ENCODE measurements around the gene HOXB5. TPM values are rescaled to one million over a fixed set of nuclear protein-coding genes. Genes with fewer than 3 reads are reported as not detected.

The HOXB5 gene
- total RNA-seq, 1 experiment from 2014 or later, result 19.8 TPM

GRCh38 chr17:48592057-48592514 is 1.5 kb downstream of the HOXB5 start:
- no peaks in the 10 kb centered on the region for H3K9me3 ChIP-seq (ENCODE audit: control insufficient read depth in 1 of 2, insufficient read depth in 1 of 2, low read depth in 1 of 2, low read length in 2 of 2)
- POLR2A ChIA-PET, result interaction anchor here (0.6 to 1.7 kb wide), 2 partner anchors 9 to 13 kb away, joined by 4 to 6 read pairs; partner anchors contain the start of gene HOXB6
- H2AFZ ChIP-seq (ENCODE audit: low read depth, low read length, poor library complexity, severe bottlenecking), result no peak overlapping the region
- peaks cover 6 to 26% of the 10 kb centered on the region in 2 experiments; a peak in 3 of 4 replicates for H3K4me1 ChIP-seq (ENCODE audit: control insufficient read depth in 1 of 2, insufficient read depth in 2 of 2, low read length in 2 of 2)
- H3K36me3 ChIP-seq (ENCODE audit: control insufficient read depth in 1 of 2, insufficient read depth in 2 of 2, low read length in 2 of 2), result peaks cover 13 to 28% of the 10 kb centered on the region in 2 experiments; a peak in 3 of 4 replicates
- H3K4me2 ChIP-seq (ENCODE audit: low read length), result no peak overlapping the region
- H4K20me1 ChIP-seq (ENCODE audit: insufficient read depth), result no peaks in the 10 kb centered on the region
- RAD21 ChIA-PET (ENCODE audit: low non-redundant PET in 1 of 2, low total read pairs in 2 of 2, uncharacterized antibody in 2 of 2, unreplicated experiment in 2 of 2), result no interaction called here
- no peaks in the 10 kb centered on the region for H3K9me2 ChIP-seq (ENCODE audit: insufficient read depth)
- no peaks in the 10 kb centered on the region for H3K27me3 ChIP-seq (ENCODE audit: insufficient read depth, low read length)
- CTCF ChIA-PET, result interaction anchor here (2.2 kb wide), 1 partner anchor 329 kb away, joined by 9 read pairs; no protein-coding TSS in a partner anchor
- DNase-seq (ENCODE audit: low read depth, low spot score) (no peak), ATAC-seq (no peak)
- no TSS peak for BruUV-seq (replicated peaks)
- H3K4me3 ChIP-seq (replicated peaks in 1 of 2; ENCODE audit: low read depth in 1 of 2, low read length in 2 of 2), result no peak overlapping the region
- intact Hi-C loops (cut with micrococcal nuclease), result no loop called here
- no peak overlapping the region for H3K27ac ChIP-seq (ENCODE audit: low read depth, low read length)
- no peak overlapping the region for H3K9ac ChIP-seq (ENCODE audit: low read length)
- H3K79me2 ChIP-seq (ENCODE audit: insufficient read depth, low read length), result peaks cover 57% of the 10 kb centered on the region
- TF ChIP-seq FOSL1 (IDR thresholded peaks at IDR 0.05; ENCODE audit: low read depth), result no peak

- H3K9ac ChIP-seq (ENCODE audit: low read length), result no peak overlapping the region
- no peak for DNase-seq (ENCODE audit: low read depth, low spot score)
- no peak for ATAC-seq
- no peak overlapping the region for H3K27ac ChIP-seq (ENCODE audit: low read depth, low read length)
- ChIA-PET POLR2A (interaction anchor here (0.6 to 1.7 kb wide), 2 partner anchors 10 to 13 kb away, joined by 4 to 6 read pairs; partner anchors contain the start of gene HOXB6), CTCF (no interaction called here), RAD21 (ENCODE audit: low non-redundant PET in 1 of 2, low total read pairs in 2 of 2, uncharacterized antibody in 2 of 2, unreplicated experiment in 2 of 2) (no interaction called here)
- H3K9me2 ChIP-seq (ENCODE audit: insufficient read depth), result no peaks in the 10 kb centered on the region
- H3K4me2 ChIP-seq (ENCODE audit: low read length), result no peak overlapping the region
- TF ChIP-seq EZH2 (IDR thresholded peaks at IDR 0.05) (no peak), TCF7L2 (IDR thresholded peaks at IDR 0.05; ENCODE audit: borderline replicate concordance, extremely low read depth, insufficient read depth, insufficient read length) (no peak), EGR1 (IDR thresholded peaks at IDR 0.05; ENCODE audit: low read depth) (no peak), ZFX (IDR thresholded peaks at IDR 0.05) (no peak), ATF3 (IDR thresholded peaks at IDR 0.05) (no peak), ZBTB33 (IDR thresholded peaks at IDR 0.05; ENCODE audit: extremely low read depth, insufficient replicate concordance, low read length) (no peak), CTCF (IDR thresholded peaks at IDR 0.05 in 2 of 3, conservative IDR thresholded peaks at IDR 0.05 in 1 of 3; ENCODE audit: borderline replicate concordance in 1 of 3, insufficient read depth in 1 of 3, low read depth in 2 of 3, low read length in 2 of 3) (no peak), CBX3 (IDR thresholded peaks at IDR 0.05; ENCODE audit: low read depth) (no peak), CEBPB (IDR thresholded peaks at IDR 0.05; ENCODE audit: low read depth) (no peak), ZNF274 (IDR thresholded peaks at IDR 0.05; ENCODE audit: low read depth, low read length) (no peak), JUND (IDR thresholded peaks at IDR 0.05) (no peak), MAX (IDR thresholded peaks at IDR 0.05) (no peak), POLR2AphosphoS5 (IDR thresholded peaks at IDR 0.05; ENCODE audit: low read depth, low read length) (no peak), FOSL1 (IDR thresholded peaks at IDR 0.05; ENCODE audit: low read depth) (no peak), SRF (IDR thresholded peaks at IDR 0.05; ENCODE audit: low read depth) (no peak)
- no peaks in the 10 kb centered on the region for H3K27me3 ChIP-seq (ENCODE audit: insufficient read depth, low read length)
- peaks cover 7 to 23% of the 10 kb centered on the region in 2 experiments; a peak in 3 of 4 replicates for H3K36me3 ChIP-seq (ENCODE audit: control insufficient read depth in 1 of 2, insufficient read depth in 2 of 2, low read length in 2 of 2)
- BruUV-seq (replicated peaks), result no TSS peak
- peaks cover 57% of the 10 kb centered on the region for H3K79me2 ChIP-seq (ENCODE audit: insufficient read depth, low read length)
- intact Hi-C loops (cut with micrococcal nuclease), result no loop called here
- no peaks in the 10 kb centered on the region for H4K20me1 ChIP-seq (ENCODE audit: insufficient read depth)
- no peaks in the 10 kb centered on the region for H3K9me3 ChIP-seq (ENCODE audit: control insufficient read depth in 1 of 2, insufficient read depth in 1 of 2, low read depth in 1 of 2, low read length in 2 of 2)
- no peak overlapping the region for H2AFZ ChIP-seq (ENCODE audit: low read depth, low read length, poor library complexity, severe bottlenecking)
- H3K4me3 ChIP-seq (replicated peaks in 1 of 2; ENCODE audit: low read depth in 1 of 2, low read length in 2 of 2), result no peak overlapping the region
- H3K4me1 ChIP-seq (ENCODE audit: control insufficient read depth in 1 of 2, insufficient read depth in 2 of 2, low read length in 2 of 2), result peaks cover 11 to 32% of the 10 kb centered on the region in 2 experiments; a peak in 3 of 4 replicates
These were observed 2.1 kb downstream of the HOXB5 start for GRCh38 chr17:48591255-48592056.

All from HCT116 (cell line).